Midbrain (tissue), 1 donor: ENCODE data around the gene GPC5.

Source experiments
- DNase-seq: peaks from one replicate; lab custom pipeline; 2025; lab: John Stamatoyannopoulos, UW

GPC5 gene

DNA sequence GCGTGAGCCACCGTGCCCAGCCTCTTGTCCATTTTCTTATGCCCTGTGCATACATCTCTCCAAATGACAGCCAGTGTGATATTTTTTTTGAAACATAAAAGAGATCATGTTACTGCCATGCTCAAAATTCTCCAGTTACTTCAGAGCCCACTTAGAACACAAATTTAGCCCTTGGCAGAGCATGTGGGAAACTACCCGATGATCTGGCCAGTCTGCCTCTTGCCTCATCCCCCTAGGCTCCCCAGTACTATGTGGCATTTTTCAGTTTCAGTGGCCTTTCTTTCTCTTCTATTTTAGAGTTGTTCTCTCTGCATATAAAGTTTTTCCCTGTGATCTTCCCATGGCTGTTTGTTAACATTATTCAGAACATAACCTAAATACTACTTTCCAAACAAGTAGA is 323.0 kb downstream of the GPC5 start:
- DNase-seq: no peak

DNA sequence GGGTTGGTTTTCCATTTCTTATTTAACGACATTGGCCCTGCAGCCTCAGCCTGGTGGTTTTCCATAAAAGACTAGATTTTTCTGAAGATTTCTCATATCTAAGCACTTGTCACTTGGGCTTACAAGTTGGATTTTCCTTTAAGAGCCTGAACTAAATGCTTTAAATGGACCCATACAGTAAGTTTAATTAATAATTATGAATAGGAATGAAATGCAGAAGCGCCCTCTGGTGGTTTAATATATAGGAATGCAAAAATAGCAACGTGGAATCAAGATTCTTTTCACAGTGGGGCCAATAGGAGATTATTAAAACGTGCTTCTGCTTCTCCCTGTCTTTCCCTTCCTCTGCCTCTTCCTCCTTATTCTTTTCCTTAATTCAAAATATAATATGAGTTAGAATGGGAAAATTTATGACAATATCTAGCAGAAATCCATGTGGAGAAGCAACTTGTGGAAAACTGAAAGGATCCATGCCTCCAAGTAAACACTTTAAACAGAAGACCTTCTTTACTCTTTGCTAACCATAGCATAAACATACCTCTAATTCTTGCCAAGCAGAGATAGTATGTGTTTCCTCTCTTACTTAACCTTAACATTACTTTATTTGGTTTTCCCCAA is 324.0 kb downstream of the GPC5 start:
- DNase-seq: peak; percentile 60

DNA sequence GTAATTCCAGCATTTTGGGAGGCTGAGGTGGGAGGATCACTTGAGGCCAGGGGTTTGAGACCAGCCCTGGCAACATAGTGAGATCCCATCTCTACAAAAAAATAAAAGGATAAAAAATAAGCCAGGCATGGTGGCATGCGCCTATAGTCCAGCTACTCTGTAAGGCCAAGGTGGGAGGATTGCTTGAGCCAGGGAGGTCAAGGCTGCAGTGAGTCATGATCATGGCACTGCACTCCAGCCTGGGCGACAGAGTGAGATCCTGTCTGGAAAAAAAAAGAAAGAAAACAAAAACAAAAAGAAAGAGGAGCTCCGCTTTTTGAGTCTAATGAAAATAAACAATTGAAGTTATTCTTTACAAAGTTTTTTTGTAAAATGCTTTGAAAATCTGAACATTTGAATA is 326.2 kb downstream of the GPC5 start:
- no peak for DNase-seq

GRCh38 chr13:91725646-91726045 is 327.2 kb downstream of the GPC5 start:
- DNase-seq: no peak

GRCh38 chr13:91726671-91727070 is 328.2 kb downstream of the GPC5 start:
- DNase-seq: no peak

DNA sequence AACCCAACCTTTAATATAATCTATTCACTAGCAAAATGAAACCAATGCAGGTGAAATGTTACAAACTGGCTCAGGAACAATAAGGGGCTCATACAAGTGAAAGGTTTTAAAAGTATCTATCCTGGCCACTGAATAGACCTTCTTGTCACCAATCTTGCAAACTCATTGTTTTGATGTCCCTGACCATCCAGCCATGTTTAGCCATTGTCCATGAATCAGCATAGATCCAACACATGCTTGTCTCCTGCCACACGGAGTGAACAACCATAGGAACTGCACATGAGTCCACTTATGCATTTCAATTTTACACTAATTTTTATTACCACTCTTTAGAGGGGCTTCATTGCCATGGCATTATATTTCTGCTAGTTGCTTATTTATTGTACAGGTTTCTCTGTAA is 331.4 kb downstream of the GPC5 start:
- DNase-seq: no peak

- DNase-seq: no peak
Measured at GRCh38 chr13:91739751-91740150, 341.3 kb downstream of the GPC5 start.

DNA sequence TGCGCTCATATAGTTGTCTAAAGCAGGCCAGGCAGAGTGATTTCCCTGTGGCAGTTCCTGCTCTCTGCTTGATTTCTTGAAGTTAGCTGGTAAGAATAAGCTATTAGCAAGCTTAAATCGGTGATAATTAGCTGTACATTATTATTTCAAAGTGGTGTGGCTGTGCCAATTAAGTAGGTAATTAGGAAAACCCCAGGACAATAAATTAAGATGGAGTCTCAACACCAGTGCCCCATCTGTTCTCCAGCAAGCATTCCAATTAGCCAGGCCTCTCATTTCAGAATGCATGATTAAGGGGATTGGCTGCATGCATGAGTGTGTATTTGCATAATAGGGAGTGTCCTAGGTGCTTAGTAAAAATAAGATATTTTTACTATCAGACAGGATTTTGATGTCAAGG is 342.3 kb downstream of the GPC5 start:
- no peak for DNase-seq

DNA sequence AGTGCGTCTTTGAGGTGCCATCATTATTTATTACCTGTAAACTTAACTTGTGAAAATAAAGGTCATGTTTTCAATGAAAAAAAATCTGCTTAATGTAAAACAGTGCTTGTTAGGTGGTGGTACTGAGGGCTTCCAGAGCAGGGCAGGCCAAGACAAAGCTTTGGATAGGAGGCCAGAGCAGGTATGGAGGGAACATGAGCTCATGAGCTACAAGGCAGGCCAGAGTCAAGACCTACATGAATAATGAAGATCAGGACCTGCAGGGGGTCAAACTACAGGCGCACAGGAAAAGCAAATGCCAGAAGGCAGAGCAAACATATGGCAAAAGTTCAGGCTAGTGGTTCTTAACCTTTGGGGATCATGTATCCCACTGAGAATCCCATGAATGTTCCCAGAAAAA is 343.5 kb downstream of the GPC5 start:
- no peak for DNase-seq

- no peak for DNase-seq
Measured at GRCh38 chr13:91744284-91744683, 345.9 kb downstream of the GPC5 start.

GRCh38 chr13:91745967-91746366 is 347.5 kb downstream of the GPC5 start:
- DNase-seq: no peak

DNA sequence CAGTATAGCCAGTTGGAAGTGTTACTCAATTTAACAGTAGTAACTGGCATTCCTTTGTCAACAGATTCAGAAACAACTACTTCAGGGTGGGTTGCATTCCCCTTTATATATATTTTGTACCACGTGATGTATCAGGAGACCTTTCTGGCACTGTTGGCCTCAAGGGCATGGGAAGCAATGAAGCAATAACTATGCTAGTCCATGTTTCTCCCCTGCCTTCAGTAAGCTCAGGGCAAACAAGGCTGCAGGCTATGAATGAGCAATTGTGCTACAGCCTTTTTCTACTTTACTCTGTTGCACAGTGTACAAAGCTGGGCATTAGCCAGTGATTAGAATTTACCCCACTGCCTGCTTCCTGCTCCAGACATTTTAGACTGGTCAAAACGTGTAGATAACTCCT is 348.8 kb downstream of the GPC5 start:
- DNase-seq: peak; percentile 11

GRCh38 chr13:91748416-91749089 is 350.1 kb downstream of the GPC5 start:
- no peak for DNase-seq

GRCh38 chr13:91758724-91759123 is 360.3 kb downstream of the GPC5 start:
- no peak for DNase-seq

GRCh38 chr13:91762957-91763356 is 364.5 kb downstream of the GPC5 start:
- no peak for DNase-seq

- no peak for DNase-seq
Measured at GRCh38 chr13:91764527-91764926, 366.1 kb downstream of the GPC5 start.

- DNase-seq: no peak
Measured at GRCh38 chr13:91767651-91768050, 369.2 kb downstream of the GPC5 start.

GRCh38 chr13:91768746-91769145 is 370.3 kb downstream of the GPC5 start:
- no peak for DNase-seq

GRCh38 chr13:91771229-91771628 is 372.8 kb downstream of the GPC5 start:
- no peak for DNase-seq

DNA sequence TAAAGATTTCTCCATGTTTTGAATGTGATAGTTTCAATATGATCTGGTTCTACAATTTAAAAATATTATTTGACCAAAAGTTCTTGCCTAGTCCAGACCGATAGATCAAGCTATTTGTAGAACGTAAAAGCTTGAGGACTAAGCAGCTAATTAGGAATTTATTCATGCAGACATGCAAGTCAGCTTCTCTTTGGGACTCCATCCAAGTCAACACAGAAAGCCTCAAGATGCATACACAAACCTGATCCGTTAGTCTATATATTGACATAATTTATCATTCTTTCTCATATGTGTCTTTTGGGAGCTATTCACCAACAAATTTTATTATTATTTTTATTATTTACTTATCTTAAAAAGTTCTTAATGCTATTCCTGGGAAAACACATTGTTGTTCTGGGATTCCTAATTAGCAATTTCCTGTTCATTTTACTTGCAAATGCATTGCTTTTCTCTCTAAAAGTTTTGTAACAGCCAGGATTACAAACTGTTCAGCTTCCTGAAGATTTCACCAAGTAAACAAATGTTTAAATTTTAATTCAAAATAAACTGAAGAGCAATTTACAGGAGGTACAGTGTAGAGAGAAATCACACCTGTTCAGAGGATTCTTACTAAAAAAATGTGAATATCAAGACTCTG is 375.3 kb downstream of the GPC5 start:
- no peak for DNase-seq

DNA sequence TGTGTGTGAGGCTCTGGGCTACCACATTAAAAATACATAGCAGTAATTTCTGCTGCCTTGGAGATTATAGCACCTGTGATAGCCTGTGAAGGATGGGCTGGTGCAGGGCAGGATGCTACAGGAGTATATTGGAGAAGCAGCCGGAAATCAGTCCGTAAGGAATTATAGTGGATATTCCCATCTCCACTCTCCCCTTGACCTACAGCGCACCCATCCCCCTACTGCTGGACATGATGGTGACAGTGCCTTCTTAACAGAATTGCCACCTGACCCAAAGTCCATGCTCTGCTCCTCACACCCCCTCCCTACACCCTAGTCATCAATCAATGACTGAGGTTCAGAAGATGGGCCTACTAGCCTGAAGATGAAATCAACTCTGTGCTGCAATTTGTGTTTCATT is 376.0 kb downstream of the GPC5 start:
- DNase-seq: no peak

- DNase-seq: no peak
Measured at GRCh38 chr13:91776611-91777193, 378.3 kb downstream of the GPC5 start.

GRCh38 chr13:91778123-91778522 is 379.7 kb downstream of the GPC5 start:
- DNase-seq: no peak
